ENCODE measurements around the gene CCDC149.

DNA sequence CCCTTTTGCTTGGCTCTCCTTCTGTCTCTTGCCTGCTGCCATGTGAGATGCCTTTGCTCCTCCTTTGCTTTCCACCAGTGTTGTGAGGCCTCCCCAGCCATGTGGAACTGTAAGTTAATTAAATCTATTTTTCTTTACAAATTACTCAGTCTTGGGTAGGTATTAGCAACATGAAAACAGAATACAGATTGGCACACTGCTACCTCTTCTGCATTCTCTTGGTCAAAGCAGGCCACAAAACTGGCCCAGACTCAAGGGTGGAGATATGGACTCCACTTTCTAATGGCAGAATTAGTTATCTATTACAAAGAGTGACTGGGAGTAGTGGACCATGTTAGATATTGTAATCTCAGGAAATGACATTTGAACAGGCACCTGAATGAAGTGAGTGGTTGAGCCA lies 21.5 kb upstream of the CCDC149 start:
- TF ChIP-seq KDM5A (IDR thresholded peaks at IDR 0.05) (no peak), SMC3 (IDR thresholded peaks at IDR 0.05) (no peak), CHD2 (IDR thresholded peaks at IDR 0.05; ENCODE audit: low read length, partially characterized antibody) (no peak), BHLHE40 (IDR thresholded peaks at IDR 0.05; ENCODE audit: low read depth, low read length) (no peak), POLR2A (IDR thresholded peaks at IDR 0.05; ENCODE audit: low read length) (no peak), MAZ (IDR thresholded peaks at IDR 0.05; ENCODE audit: borderline replicate concordance, low read depth, low read length) (no peak), JUNB (IDR thresholded peaks at IDR 0.05) (no peak), HDAC2 (IDR thresholded peaks at IDR 0.05) (no peak)
- TF ChIP-seq, protein P1, sequence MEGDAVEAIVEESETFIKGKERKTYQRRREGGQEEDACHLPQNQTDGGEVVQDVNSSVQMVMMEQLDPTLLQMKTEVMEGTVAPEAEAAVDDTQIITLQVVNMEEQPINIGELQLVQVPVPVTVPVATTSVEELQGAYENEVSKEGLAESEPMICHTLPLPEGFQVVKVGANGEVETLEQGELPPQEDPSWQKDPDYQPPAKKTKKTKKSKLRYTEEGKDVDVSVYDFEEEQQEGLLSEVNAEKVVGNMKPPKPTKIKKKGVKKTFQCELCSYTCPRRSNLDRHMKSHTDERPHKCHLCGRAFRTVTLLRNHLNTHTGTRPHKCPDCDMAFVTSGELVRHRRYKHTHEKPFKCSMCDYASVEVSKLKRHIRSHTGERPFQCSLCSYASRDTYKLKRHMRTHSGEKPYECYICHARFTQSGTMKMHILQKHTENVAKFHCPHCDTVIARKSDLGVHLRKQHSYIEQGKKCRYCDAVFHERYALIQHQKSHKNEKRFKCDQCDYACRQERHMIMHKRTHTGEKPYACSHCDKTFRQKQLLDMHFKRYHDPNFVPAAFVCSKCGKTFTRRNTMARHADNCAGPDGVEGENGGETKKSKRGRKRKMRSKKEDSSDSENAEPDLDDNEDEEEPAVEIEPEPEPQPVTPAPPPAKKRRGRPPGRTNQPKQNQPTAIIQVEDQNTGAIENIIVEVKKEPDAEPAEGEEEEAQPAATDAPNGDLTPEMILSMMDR (IDR thresholded peaks at IDR 0.05) = no peak
- TF ChIP-seq, protein P2, sequence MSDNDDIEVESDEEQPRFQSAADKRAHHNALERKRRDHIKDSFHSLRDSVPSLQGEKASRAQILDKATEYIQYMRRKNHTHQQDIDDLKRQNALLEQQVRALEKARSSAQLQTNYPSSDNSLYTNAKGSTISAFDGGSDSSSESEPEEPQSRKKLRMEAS (IDR thresholded peaks at IDR 0.05) = no peak
- TF ChIP-seq, protein P3, sequence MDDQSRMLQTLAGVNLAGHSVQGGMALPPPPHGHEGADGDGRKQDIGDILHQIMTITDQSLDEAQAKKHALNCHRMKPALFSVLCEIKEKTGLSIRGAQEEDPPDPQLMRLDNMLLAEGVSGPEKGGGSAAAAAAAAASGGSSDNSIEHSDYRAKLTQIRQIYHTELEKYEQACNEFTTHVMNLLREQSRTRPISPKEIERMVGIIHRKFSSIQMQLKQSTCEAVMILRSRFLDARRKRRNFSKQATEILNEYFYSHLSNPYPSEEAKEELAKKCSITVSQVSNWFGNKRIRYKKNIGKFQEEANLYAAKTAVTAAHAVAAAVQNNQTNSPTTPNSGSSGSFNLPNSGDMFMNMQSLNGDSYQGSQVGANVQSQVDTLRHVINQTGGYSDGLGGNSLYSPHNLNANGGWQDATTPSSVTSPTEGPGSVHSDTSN (IDR thresholded peaks at IDR 0.05) = no peak
- TF ChIP-seq, protein P4, sequence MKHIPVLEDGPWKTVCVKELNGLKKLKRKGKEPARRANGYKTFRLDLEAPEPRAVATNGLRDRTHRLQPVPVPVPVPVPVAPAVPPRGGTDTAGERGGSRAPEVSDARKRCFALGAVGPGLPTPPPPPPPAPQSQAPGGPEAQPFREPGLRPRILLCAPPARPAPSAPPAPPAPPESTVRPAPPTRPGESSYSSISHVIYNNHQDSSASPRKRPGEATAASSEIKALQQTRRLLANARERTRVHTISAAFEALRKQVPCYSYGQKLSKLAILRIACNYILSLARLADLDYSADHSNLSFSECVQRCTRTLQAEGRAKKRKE (CRISPR knock-in tag; IDR thresholded peaks at IDR 0.05; ENCODE audit: low read depth) = no peak
